Endothelial cell of umbilical vein (primary cell): ENCODE results near the gene ALG12. TPM values are rescaled to one million over a fixed set of nuclear protein-coding genes. Genes with fewer than 3 reads are reported as not detected.

Experiments used
- BruUV-seq: library from RNA; stranded (reverse); fragments of 400-500 nt; replicated peaks from 2 replicates; lab custom pipeline; 2021; lab: Mats Ljungman, UMichigan
- CTCF ChIA-PET: fragments of 300-600, 350-600 bp; sonication (Branson Sonifier 250); formaldehyde crosslinking; loops from one replicate; lab custom pipeline; 2021; ENCODE audit warnings: antibody characterized with exemption, inconsistent platforms; lab: Charles Lee
- POLR2A ChIA-PET: fragments of 300-600, 350-600 bp; sonication (Branson Sonifier 250); formaldehyde crosslinking; loops from one replicate; lab custom pipeline; 2021; ENCODE audit warnings: antibody characterized with exemption, inconsistent platforms; lab: Charles Lee
- DNase-seq: peaks from one replicate; pipeline ENCODE4 v3.0.0-alpha.2; 2011; ENCODE audit warnings: low read depth, low spot score
- FAIRE-seq: peaks from 2 replicates; lab custom pipeline; 2011; peaks lifted over from hg19 to GRCh38; lab: Jason Lieb, UNC
- H2AFZ ChIP-seq: 2 replicates; pipeline ENCODE4 v1.6.0; 2012; ENCODE audit warnings: low read depth, low read length, control low read depth, inconsistent platforms
- H3K27ac ChIP-seq: 2 replicates; pipeline ENCODE4 v1.5.1; 2011; ENCODE audit warnings: low read depth, mild to moderate bottlenecking, control low read depth, low read length, moderate library complexity; ENCODE audit not compliant: insufficient read depth
- H3K27me3 ChIP-seq, 2 experiments: 2 replicates each; pipeline versions ENCODE4 v1.6.0 to v1.6.1; 2011; ENCODE audit warnings: low read length in 2 of 2, mixed read lengths in 1 of 2; ENCODE audit not compliant: control insufficient read depth in 2 of 2, insufficient read depth in 2 of 2
- H3K36me3 ChIP-seq, 2 experiments: 2 replicates in 1 of 2; 3 replicates in 1 of 2; pipeline ENCODE4 v1.5.1; 2011; ENCODE audit warnings: low read length in 2 of 2, mild to moderate bottlenecking in 1 of 2, moderate library complexity in 1 of 2; ENCODE audit not compliant: control insufficient read depth in 2 of 2, insufficient read depth in 2 of 2; ENCODE audit errors: extremely low read depth in 1 of 2
- H3K4me1 ChIP-seq: 3 replicates; pipeline ENCODE4 v1.5.1; 2011; ENCODE audit warnings: mild to moderate bottlenecking, low read length; ENCODE audit not compliant: control insufficient read depth, insufficient read depth; ENCODE audit errors: extremely low read depth
- H3K4me2 ChIP-seq: 2 replicates; pipeline ENCODE4 v1.6.1; 2011; ENCODE audit warnings: low read length, control low read depth, mixed read lengths; ENCODE audit not compliant: insufficient read depth
- H3K4me3 ChIP-seq, 3 experiments: fragments of 200-600 bp in 1 of 3; sonication (generic), shearing (Covaris generic) in 1 of 3; replicated peaks in 1 of 3; 2 replicates each; pipeline ENCODE4 v1.5.1; 2011 to 2016; ENCODE audit warnings: control low read depth in 3 of 3, low read length in 3 of 3, mild to moderate bottlenecking in 2 of 3, inconsistent platforms in 1 of 3, low read depth in 1 of 3, moderate library complexity in 1 of 3; ENCODE audit not compliant: insufficient read depth in 1 of 3
- H3K79me2 ChIP-seq: 2 replicates; pipeline ENCODE4 v1.6.0; 2012; ENCODE audit warnings: low read length, inconsistent platforms; ENCODE audit not compliant: control insufficient read depth, insufficient read depth
- H3K9ac ChIP-seq: replicated peaks from 2 replicates; pipeline ENCODE3; 2011; ENCODE audit warnings: low read length, control low read depth; ENCODE audit not compliant: insufficient read depth; ENCODE audit errors: extremely low read depth
- H3K9me1 ChIP-seq: replicated peaks from 3 replicates; pipeline ENCODE4 v1.6.0; 2011; ENCODE audit warnings: mild to moderate bottlenecking, low read length; ENCODE audit not compliant: control insufficient read depth, insufficient read depth; ENCODE audit errors: extremely low read depth
- H3K9me3 ChIP-seq: replicated peaks from 2 replicates; pipeline ENCODE4 v1.5.1; 2012; ENCODE audit warnings: low read length, inconsistent platforms; ENCODE audit not compliant: control insufficient read depth, insufficient read depth
- H4K20me1 ChIP-seq: replicated peaks from 2 replicates; pipeline ENCODE3; 2011; ENCODE audit warnings: mild to moderate bottlenecking, low read length; ENCODE audit not compliant: control insufficient read depth, insufficient read depth; ENCODE audit errors: extremely low read depth
- CTCF ChIP-seq, 2 donors: IDR thresholded peaks; 1 replicate in 1 of 2; 2 replicates in 1 of 2; pipeline ENCODE4 v1.5.1; 2011; ENCODE audit warnings: low read length in 2 of 2, mild to moderate bottlenecking in 2 of 2, moderate library complexity in 2 of 2, control low read depth in 1 of 2, inconsistent platforms in 1 of 2, low read depth in 1 of 2; ENCODE audit not compliant: insufficient read depth in 1 of 2; ENCODE audit errors: extremely low read depth in 1 of 2
- EZH2 ChIP-seq: IDR thresholded peaks from 2 replicates; pipeline ENCODE4 v1.6.1; 2012; ENCODE audit warnings: borderline replicate concordance, low read depth, mild to moderate bottlenecking, moderate library complexity, low read length, inconsistent platforms; ENCODE audit not compliant: severe bottlenecking
- FOS ChIP-seq: IDR thresholded peaks from 2 replicates; pipeline ENCODE4 v1.6.1; 2011; ENCODE audit warnings: mild to moderate bottlenecking, low read length, moderate library complexity, borderline replicate concordance; ENCODE audit not compliant: insufficient read depth
- GATA2 ChIP-seq: IDR thresholded peaks from 2 replicates; pipeline ENCODE4 v1.7.0; 2011; ENCODE audit warnings: low read depth, mild to moderate bottlenecking, moderate library complexity, mixed read lengths, low read length; ENCODE audit not compliant: insufficient read length, insufficient read depth
- JUN ChIP-seq: IDR thresholded peaks from 2 replicates; pipeline ENCODE4 v1.6.1; 2011; ENCODE audit warnings: borderline replicate concordance, low read depth; ENCODE audit not compliant: insufficient read length, insufficient read depth
- MAX ChIP-seq: IDR thresholded peaks from 2 replicates; pipeline ENCODE4 v1.6.1; 2011; ENCODE audit not compliant: insufficient read depth, insufficient read length
- MYC ChIP-seq: IDR thresholded peaks from one replicate; pipeline ENCODE4 v1.6.1; 2011; ENCODE audit warnings: mild to moderate bottlenecking, low read depth, low read length
- POLR2A ChIP-seq: IDR thresholded peaks from 2 replicates; pipeline ENCODE4 v1.6.1; 2012; ENCODE audit warnings: low read depth, mild to moderate bottlenecking, control low read depth, low read length
- POLR2AphosphoS5 ChIP-seq: IDR thresholded peaks from 2 replicates; pipeline ENCODE4 v1.6.1; 2012; ENCODE audit warnings: low read depth, mild to moderate bottlenecking, control low read depth, low read length, moderate library complexity; ENCODE audit not compliant: insufficient read depth
- dilution Hi-C: fragments of 300-500 bp; cut with MboI; formaldehyde crosslinking; loops from one replicate; pipeline ENCODE4 v1.15.0; 2019; ENCODE audit warnings: low sequenced_read_pairs; ENCODE audit not compliant: extremely low pct_ligation_motif_present
- intact Hi-C: fragments of 100-400 bp; cut with micrococcal nuclease; formaldehyde crosslinking; loops from one replicate; pipeline ENCODE4 v1.10.0; 2022
- polyA plus RNA-seq, 4 experiments: library from polyadenylated mRNA; depleted of rRNA in 3 of 4; stranded (reverse) in 3 of 4; unstranded in 1 of 4; fragments of >200 nt; gene quantifications; 2 replicates each; pipeline versions ENCODE4 v1.2.1 to v1.2.3, GENCODE V29; 2011 to 2012; ENCODE audit warnings: missing spikeins in 1 of 4
- total RNA-seq: library from RNA; stranded (reverse); gene quantifications from 2 replicates; pipeline ENCODE4 v1.2.3, GENCODE V29; 2021

Gene ALG12
- total and polyA plus RNA-seq, 2 donors (not counting 3 experiments of a cell fraction or from before 2014, with no cell fraction given) = 14.6 to 18.0 TPM

GRCh38 chr22:49899530-49899929, 18.7 kb downstream of the ALG12 start:
- no peak overlapping the region for H2AFZ ChIP-seq
- no peaks in the 10 kb centered on the region for H3K4me1 ChIP-seq
- ChIA-PET POLR2A (no interaction called here), CTCF (interaction anchor here (1.0 kb wide), 1 partner anchor 131 kb away, joined by 3 read pairs; no protein-coding TSS in a partner anchor)
- no peak overlapping the region for H3K4me3 ChIP-seq
- no peaks in the 10 kb centered on the region for H3K9me1 ChIP-seq
- dilution Hi-C loops (no loop called here), intact Hi-C loops (no loop called here)
- H3K36me3 ChIP-seq = peaks cover 0 to 15% of the 10 kb centered on the region in 2 experiments
- H3K9ac ChIP-seq = no peak overlapping the region
- FAIRE-seq (peak; percentile 28), DNase-seq (no peak)
- H4K20me1 ChIP-seq = no peaks in the 10 kb centered on the region
- H3K27me3 ChIP-seq = no peaks in the 10 kb centered on the region
- H3K4me2 ChIP-seq = no peak overlapping the region
- no peaks in the 10 kb centered on the region for H3K79me2 ChIP-seq
- TF ChIP-seq EZH2 = no peak
- no peak for TF ChIP-seq JUN
- TF ChIP-seq GATA2 = no peak
- TF ChIP-seq POLR2A = no peak
- no peak for TF ChIP-seq MYC
- TF ChIP-seq FOS = no peak
- no peak for TF ChIP-seq POLR2AphosphoS5
- TF ChIP-seq MAX = no peak
- no peak for TF ChIP-seq CTCF (IDR thresholded peaks at IDR 0.05; ENCODE audit: extremely low read depth in 1 of 2, insufficient read depth in 1 of 2, low read depth in 1 of 2, low read length in 2 of 2)
- no peaks in the 10 kb centered on the region for H3K9me3 ChIP-seq
- H3K27ac ChIP-seq = no peak overlapping the region
- BruUV-seq = no TSS peak
